DOHH2 (cell line): ENCODE measurements around the gene ST3GAL4.
A peak's percentile ranks its signal among the peaks of the same experiment; 100 is the strongest.

Experiments used
- H3F3A ChIP-seq: fragments of 200-600 bp; sonication (generic), shearing (Covaris generic); 2 replicates; pipeline ENCODE4 v1.6.0; 2016; ENCODE audit warnings: antibody characterized with exemption, mild to moderate bottlenecking; ENCODE audit not compliant: control insufficient read depth, insufficient read depth
- H3K27ac ChIP-seq: fragments of 200-600 bp; sonication (generic); 2 replicates; pipeline ENCODE4 v1.5.1; 2014; ENCODE audit warnings: low read depth, mild to moderate bottlenecking, low read length, moderate library complexity
- H3K27me3 ChIP-seq: fragments of 200-600 bp; sonication (generic); 2 replicates; pipeline ENCODE4 v1.6.1; 2014; ENCODE audit warnings: mild to moderate bottlenecking, low read length, mixed read lengths; ENCODE audit not compliant: control insufficient read depth
- H3K36me3 ChIP-seq: fragments of 200-600 bp; sonication (generic); 2 replicates; pipeline ENCODE4 v1.6.1; 2014; ENCODE audit warnings: mild to moderate bottlenecking, low read length, moderate library complexity, mixed read lengths; ENCODE audit not compliant: control insufficient read depth
- H3K4me1 ChIP-seq: fragments of 200-600 bp; sonication (generic); 2 replicates; pipeline ENCODE4 v1.6.1; 2014; ENCODE audit warnings: mild to moderate bottlenecking, low read length, mixed read lengths; ENCODE audit not compliant: control insufficient read depth
- H3K4me2 ChIP-seq: fragments of 200-600 bp; sonication (generic); 2 replicates; pipeline ENCODE4 v1.6.0; 2014; ENCODE audit warnings: mild to moderate bottlenecking, low read length, moderate library complexity
- H3K4me3 ChIP-seq: fragments of 200-600 bp; sonication (generic); 2 replicates; pipeline ENCODE4 v1.5.1; 2014; ENCODE audit warnings: mild to moderate bottlenecking, low read length, mixed read lengths
- H3K79me2 ChIP-seq: fragments of 200-600 bp; sonication (generic); 2 replicates; pipeline ENCODE4 v1.6.1; 2014; ENCODE audit warnings: mild to moderate bottlenecking, low read length, mixed read lengths; ENCODE audit not compliant: control insufficient read depth
- H3K9me2 ChIP-seq: fragments of 200-600 bp; sonication (generic); replicated peaks from 2 replicates; pipeline ENCODE4 v1.6.1; 2014; ENCODE audit warnings: mild to moderate bottlenecking, low read length, mixed read lengths; ENCODE audit not compliant: control insufficient read depth
- H3K9me3 ChIP-seq: fragments of 200-600 bp; sonication (generic); 2 replicates; pipeline ENCODE4 v1.6.1; 2014; ENCODE audit warnings: antibody characterized with exemption, low read length, mixed read lengths; ENCODE audit not compliant: control insufficient read depth, insufficient read depth
- H4K20me1 ChIP-seq: fragments of 200-600 bp; sonication (generic); 2 replicates; pipeline ENCODE4 v1.6.0; 2014; ENCODE audit warnings: low read depth, mild to moderate bottlenecking, antibody characterized with exemption, low read length, moderate library complexity; ENCODE audit not compliant: control insufficient read depth, insufficient read depth
- CTCF ChIP-seq: fragments of 200-600 bp; sonication (generic); IDR thresholded peaks from one replicate; pipeline ENCODE4 v1.5.1; 2014; ENCODE audit warnings: antibody characterized with exemption, mild to moderate bottlenecking, low read depth, low read length; ENCODE audit not compliant: poor library complexity, severe bottlenecking
- EZH2phosphoT487 ChIP-seq: fragments of 200-600 bp; sonication (generic); IDR thresholded peaks from 2 replicates; pipeline ENCODE4 v1.6.1; 2017; ENCODE audit warnings: borderline replicate concordance, mild to moderate bottlenecking, antibody characterized with exemption, low read length, moderate library complexity, mixed read lengths

Gene ST3GAL4

GRCh38 chr11:126438691-126439090 lies 83.2 kb downstream of the ST3GAL4 start:
- Histone ChIP-seq H3K27me3 (peaks cover 14% of the 10 kb centered on the region; the same call in 1 of the 2 replicates), H3K36me3 (no peaks in the 10 kb centered on the region), H3K27ac (no peak overlapping the region), H3K9me3 (no peaks in the 10 kb centered on the region), H3F3A (no peaks in the 10 kb centered on the region), H3K9me2 (no peaks in the 10 kb centered on the region), H4K20me1 (no peaks in the 10 kb centered on the region), H3K4me3 (no peak overlapping the region), H3K4me2 (no peak overlapping the region), H3K79me2 (no peaks in the 10 kb centered on the region), H3K4me1 (peaks cover 3% of the 10 kb centered on the region; the same call in 1 of the 2 replicates)
- no peak for TF ChIP-seq EZH2phosphoT487
- no peak for TF ChIP-seq CTCF

GRCh38 chr11:126440276-126440675 lies 84.8 kb downstream of the ST3GAL4 start:
- Histone ChIP-seq H3F3A (no peaks in the 10 kb centered on the region), H4K20me1 (no peaks in the 10 kb centered on the region), H3K36me3 (no peaks in the 10 kb centered on the region), H3K4me2 (no peak overlapping the region), H3K4me3 (no peak overlapping the region), H3K27ac (no peak overlapping the region), H3K9me3 (no peaks in the 10 kb centered on the region), H3K4me1 (peaks cover 3% of the 10 kb centered on the region; the same call in 1 of the 2 replicates), H3K79me2 (no peaks in the 10 kb centered on the region), H3K9me2 (no peaks in the 10 kb centered on the region), H3K27me3 (peaks cover 14% of the 10 kb centered on the region; the same call in 1 of the 2 replicates)
- TF ChIP-seq EZH2phosphoT487: no peak
- TF ChIP-seq CTCF: no peak

GRCh38 chr11:126440792-126441514 lies 85.5 kb downstream of the ST3GAL4 start:
- Histone ChIP-seq H3K9me3 (no peaks in the 10 kb centered on the region), H3K4me2 (peak overlapping the region; percentile 29; the same call in 1 of the 2 replicates), H3K4me1 (peaks cover 3% of the 10 kb centered on the region; the same call in 1 of the 2 replicates), H3K79me2 (no peaks in the 10 kb centered on the region), H4K20me1 (no peaks in the 10 kb centered on the region), H3K9me2 (no peaks in the 10 kb centered on the region), H3K27me3 (peaks cover 14% of the 10 kb centered on the region; the same call in 1 of the 2 replicates), H3K4me3 (no peak overlapping the region), H3F3A (no peaks in the 10 kb centered on the region), H3K27ac (no peak overlapping the region), H3K36me3 (no peaks in the 10 kb centered on the region)
- TF ChIP-seq EZH2phosphoT487: no peak
- peak; percentile 97 for TF ChIP-seq CTCF
